Measurements from ENCODE around the gene PLD5. TPM values are rescaled to one million over a fixed set of nuclear protein-coding genes. Genes with fewer than 3 reads are reported as not detected.

PLD5 gene
- total RNA-seq, 1 donor, result not detected

- no peaks in the 10 kb centered on the region for H3K27me3 ChIP-seq (ENCODE audit: insufficient read depth, low read length)
- no peaks in the 10 kb centered on the region for H4K20me1 ChIP-seq (ENCODE audit: insufficient read depth, low read length)
- no peaks in the 10 kb centered on the region for H3K9me3 ChIP-seq (ENCODE audit: low read depth, low read length)
- no peaks in the 10 kb centered on the region for H3K36me3 ChIP-seq (ENCODE audit: insufficient read depth, low read length)
- no peak overlapping the region for H3K27ac ChIP-seq (ENCODE audit: low read depth, low read length)
- no peak overlapping the region for H2AFZ ChIP-seq (ENCODE audit: low read length)
- no peak overlapping the region for H3K4me2 ChIP-seq (ENCODE audit: insufficient read depth, low read length)
- no peak overlapping the region for H3K4me3 ChIP-seq (ENCODE audit: insufficient read depth, low read length)
- H3K79me2 ChIP-seq (ENCODE audit: insufficient read depth, low read length), result no peaks in the 10 kb centered on the region
- no peak for DNase-seq (ENCODE audit: insufficient read length, low spot score, missing footprints)
- no peaks in the 10 kb centered on the region for H3K4me1 ChIP-seq (ENCODE audit: insufficient read depth, low read length)
- TF ChIP-seq CTCF (IDR thresholded peaks at IDR 0.05; ENCODE audit: extremely low read depth, low read depth, low read length), result no peak
Observed at GRCh38 chr1:242534753-242535152, 10.3 kb upstream of the PLD5 start.

- no peaks in the 10 kb centered on the region for H3K4me1 ChIP-seq (ENCODE audit: insufficient read depth, low read length)
- no peak overlapping the region for H3K4me2 ChIP-seq (ENCODE audit: insufficient read depth, low read length)
- no peak for TF ChIP-seq CTCF (IDR thresholded peaks at IDR 0.05; ENCODE audit: extremely low read depth, low read depth, low read length)
- H3K9me3 ChIP-seq (ENCODE audit: low read depth, low read length), result no peaks in the 10 kb centered on the region
- no peaks in the 10 kb centered on the region for H4K20me1 ChIP-seq (ENCODE audit: insufficient read depth, low read length)
- peaks cover 4% of the 10 kb centered on the region for H3K27me3 ChIP-seq (ENCODE audit: insufficient read depth, low read length)
- peak; percentile 70 for DNase-seq (ENCODE audit: insufficient read length, low spot score, missing footprints)
- no peak overlapping the region for H3K27ac ChIP-seq (ENCODE audit: low read depth, low read length)
- H3K4me3 ChIP-seq (ENCODE audit: insufficient read depth, low read length), result no peak overlapping the region
- no peak overlapping the region for H2AFZ ChIP-seq (ENCODE audit: low read length)
- H3K79me2 ChIP-seq (ENCODE audit: insufficient read depth, low read length), result no peaks in the 10 kb centered on the region
- H3K36me3 ChIP-seq (ENCODE audit: insufficient read depth, low read length), result no peaks in the 10 kb centered on the region
Observed at GRCh38 chr1:242530761-242531160, 6.3 kb upstream of the PLD5 start.

- H3K4me3 ChIP-seq (ENCODE audit: insufficient read depth, low read length), result no peak overlapping the region
- H3K9me3 ChIP-seq (ENCODE audit: low read depth, low read length), result no peaks in the 10 kb centered on the region
- peaks cover 32% of the 10 kb centered on the region for H3K27me3 ChIP-seq (ENCODE audit: insufficient read depth, low read length)
- TF ChIP-seq CTCF (IDR thresholded peaks at IDR 0.05; ENCODE audit: extremely low read depth, low read depth, low read length), result no peak
- no peaks in the 10 kb centered on the region for H4K20me1 ChIP-seq (ENCODE audit: insufficient read depth, low read length)
- H3K4me2 ChIP-seq (ENCODE audit: insufficient read depth, low read length), result no peak overlapping the region
- no peaks in the 10 kb centered on the region for H3K79me2 ChIP-seq (ENCODE audit: insufficient read depth, low read length)
- DNase-seq (ENCODE audit: insufficient read length, low spot score, missing footprints), result no peak
- H3K27ac ChIP-seq (ENCODE audit: low read depth, low read length), result no peak overlapping the region
- H3K36me3 ChIP-seq (ENCODE audit: insufficient read depth, low read length), result no peaks in the 10 kb centered on the region
- no peaks in the 10 kb centered on the region for H3K4me1 ChIP-seq (ENCODE audit: insufficient read depth, low read length)
- no peak overlapping the region for H2AFZ ChIP-seq (ENCODE audit: low read length)
Observed at GRCh38 chr1:242525769-242526168, 1.3 kb upstream of the PLD5 start.

GRCh38 chr1:242525360-242525722, 844 bp upstream of the PLD5 start:
- TF ChIP-seq CTCF (IDR thresholded peaks at IDR 0.05; ENCODE audit: extremely low read depth, low read depth, low read length), result no peak
- Histone ChIP-seq H3K9me3 (ENCODE audit: low read depth, low read length) (no peaks in the 10 kb centered on the region), H3K27ac (ENCODE audit: low read depth, low read length) (no peak overlapping the region), H3K4me1 (ENCODE audit: insufficient read depth, low read length) (no peaks in the 10 kb centered on the region), H4K20me1 (ENCODE audit: insufficient read depth, low read length) (no peaks in the 10 kb centered on the region), H2AFZ (ENCODE audit: low read length) (no peak overlapping the region), H3K4me2 (ENCODE audit: insufficient read depth, low read length) (peak overlapping the region; percentile 39), H3K36me3 (ENCODE audit: insufficient read depth, low read length) (no peaks in the 10 kb centered on the region), H3K79me2 (ENCODE audit: insufficient read depth, low read length) (no peaks in the 10 kb centered on the region), H3K4me3 (ENCODE audit: insufficient read depth, low read length) (no peak overlapping the region), H3K27me3 (ENCODE audit: insufficient read depth, low read length) (peaks cover 32% of the 10 kb centered on the region)
- no peak for DNase-seq (ENCODE audit: insufficient read length, low spot score, missing footprints)

Measured in osteoblast (primary cell).